ENCODE results near the gene EFNA4. TPM values are rescaled to one million over a fixed set of nuclear protein-coding genes. Genes with fewer than 3 reads are reported as not detected.
A peak's percentile ranks its signal among the peaks of the same experiment; 100 is the strongest.

EFNA4 gene
- total RNA-seq, 4 donors from 2014 or later: 0.41 to 0.87 (median 0.80) TPM

DNA sequence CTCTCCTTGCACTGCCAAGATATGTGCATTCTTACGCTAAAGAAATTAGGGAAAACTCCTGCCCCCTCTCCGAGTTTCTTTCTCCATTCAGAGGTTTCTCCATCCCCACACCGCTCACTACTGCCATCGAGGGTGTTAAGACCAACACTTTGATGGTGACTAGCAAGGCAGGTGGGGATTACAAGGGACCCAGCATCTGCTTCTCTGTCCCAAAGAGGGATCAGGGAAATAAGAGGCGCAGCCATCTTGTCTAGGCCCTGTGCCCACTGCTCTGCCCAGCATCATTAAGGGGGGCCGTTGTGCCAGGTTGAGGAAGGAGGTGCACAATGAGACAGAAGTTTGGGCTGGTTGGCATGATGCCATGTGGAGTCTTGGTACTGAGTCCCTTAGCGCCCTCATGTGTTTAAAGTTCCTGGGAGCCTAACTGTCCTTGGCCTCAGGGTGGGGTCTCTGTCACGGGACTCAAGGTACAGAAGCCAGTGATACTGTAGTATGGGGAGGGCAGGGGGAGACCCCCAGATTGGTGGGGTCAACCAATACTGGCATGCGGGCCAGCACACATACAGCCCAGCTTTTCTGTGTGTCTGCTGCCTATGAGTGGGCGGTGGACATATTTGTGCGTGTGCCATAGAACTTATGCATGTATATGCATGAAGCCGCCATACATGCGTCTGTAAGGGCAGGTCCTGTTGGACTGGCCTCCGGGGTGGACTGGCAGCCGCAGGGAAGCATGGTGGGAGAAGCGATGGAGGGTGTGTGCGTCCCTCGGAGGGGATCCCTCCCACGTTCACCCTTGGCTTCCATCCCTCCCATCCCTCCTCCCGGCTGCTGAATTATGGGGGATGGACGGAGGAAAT, 20.6 kb downstream of the EFNA4 start:
- in situ Hi-C loops (cut with MboI; ENCODE audit: low sequenced_read_pairs in 4 of 4): no loop called here
- no peaks in the 10 kb centered on the region for H3K36me3 ChIP-seq
- TF ChIP-seq POLR2A (IDR thresholded peaks at IDR 0.05) (no peak), CTCF (IDR thresholded peaks at IDR 0.05 in 4 of 5, conservative IDR thresholded peaks at IDR 0.05 in 1 of 5) (no peak)
- H3K27ac ChIP-seq: peak overlapping the region in 1 of 4 donors; percentile 87
- intact Hi-C loops (cut with DNase I; ENCODE audit: low total_unique reads): loop anchor here (2.0 kb wide), 1 partner anchor 67 kb away; no protein-coding TSS in a partner anchor
- DNase-seq (peak in 1 of 2 donors; percentile 29), ATAC-seq (no peak)
- peak overlapping the region in 3 of 4 donors; percentile 57 to 85 (median 72) for H3K4me3 ChIP-seq
- peaks cover 40 to 52% of the 10 kb centered on the region in 2 donors for H3K4me1 ChIP-seq
- peaks cover 49 to 54% (median 51%) of the 10 kb centered on the region in 3 donors for H3K27me3 ChIP-seq
- H3K9me3 ChIP-seq: no peaks in the 10 kb centered on the region

DNA sequence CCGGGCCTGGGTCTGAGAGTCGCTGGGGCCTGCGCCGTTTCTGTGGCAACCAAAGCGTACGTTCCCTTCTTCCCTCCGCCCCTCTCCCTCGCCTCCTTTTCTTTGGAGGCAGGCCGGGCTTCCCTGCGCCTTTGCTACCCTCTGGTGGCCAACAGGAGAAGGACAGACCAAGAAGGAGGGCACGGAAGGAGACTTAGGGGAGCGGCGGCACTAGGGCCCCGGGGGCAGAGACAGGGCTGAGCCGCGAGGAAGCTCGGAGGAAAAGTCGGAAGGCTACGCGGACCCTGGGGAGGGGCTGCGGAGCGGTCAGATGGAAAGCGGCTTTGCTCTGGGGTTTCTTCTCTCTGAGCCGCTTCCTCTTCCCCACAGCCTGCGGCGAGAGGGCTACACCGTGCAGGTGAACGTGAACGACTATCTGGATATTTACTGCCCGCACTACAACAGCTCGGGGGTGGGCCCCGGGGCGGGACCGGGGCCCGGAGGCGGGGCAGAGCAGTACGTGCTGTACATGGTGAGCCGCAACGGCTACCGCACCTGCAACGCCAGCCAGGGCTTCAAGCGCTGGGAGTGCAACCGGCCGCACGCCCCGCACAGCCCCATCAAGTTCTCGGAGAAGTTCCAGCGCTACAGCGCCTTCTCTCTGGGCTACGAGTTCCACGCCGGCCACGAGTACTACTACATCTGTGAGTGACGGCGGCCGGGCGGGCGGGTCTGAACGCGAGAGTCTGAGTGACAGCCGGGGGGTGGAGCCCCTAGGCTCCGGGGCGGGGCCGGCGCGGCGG, 21.4 kb downstream of the EFNA4 start:
- in situ Hi-C loops (cut with MboI; ENCODE audit: low sequenced_read_pairs in 4 of 4): no loop called here
- Histone ChIP-seq H3K4me1 (peaks cover 32 to 43% of the 10 kb centered on the region in 2 donors), H3K27me3 (peaks cover 40 to 45% (median 44%) of the 10 kb centered on the region in 3 donors), H3K9me3 (no peaks in the 10 kb centered on the region), H3K27ac (peak overlapping the region; percentile 87 to 95 (median 89)), H3K4me3 (peak overlapping the region; percentile 57 to 85 (median 72)), H3K36me3 (no peaks in the 10 kb centered on the region)
- TF ChIP-seq POLR2A (IDR thresholded peaks at IDR 0.05): peak; percentile 50 to 87
- TF ChIP-seq CTCF (IDR thresholded peaks at IDR 0.05 in 4 of 5, conservative IDR thresholded peaks at IDR 0.05 in 1 of 5): peak; percentile 90 to 97 (median 95)
- peak; percentile 83 to 89 for DNase-seq
- intact Hi-C loops (cut with DNase I; ENCODE audit: low total_unique reads): loop anchor here (1.0 to 5.0 kb wide), 6 partner anchors 22 to 608 kb away; partner anchors contain the start of genes CKS1B, EFNA4 and SHC1
- peak; percentile 87 to 89 for ATAC-seq

DNA sequence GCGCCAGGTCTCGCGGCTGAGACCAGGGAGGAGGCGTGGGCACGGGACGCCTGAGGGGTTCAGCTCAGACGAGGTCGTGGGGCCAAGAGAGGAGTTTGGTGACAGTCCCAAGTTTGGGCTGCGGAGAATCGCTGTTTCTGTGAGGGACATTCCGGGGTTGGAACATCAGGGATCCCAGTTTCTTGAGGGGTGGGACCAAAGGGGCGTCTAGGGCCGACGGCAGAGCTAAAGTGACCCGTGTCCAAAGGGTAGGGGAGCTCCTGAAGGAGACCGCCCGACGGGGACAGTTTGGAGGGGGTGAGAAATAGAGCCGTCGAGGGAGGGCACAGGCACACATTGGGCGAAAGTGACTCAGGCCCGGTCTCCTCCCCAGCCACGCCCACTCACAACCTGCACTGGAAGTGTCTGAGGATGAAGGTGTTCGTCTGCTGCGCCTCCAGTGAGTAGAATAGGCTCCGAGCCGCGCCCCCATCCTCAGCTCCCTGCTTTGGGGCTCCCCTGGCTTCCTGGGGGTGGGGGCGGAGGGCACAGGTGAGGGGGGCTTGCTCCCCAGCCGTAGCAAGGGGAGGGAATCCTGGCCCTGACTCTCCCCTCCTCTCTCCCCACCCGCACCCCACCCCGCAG, 22.1 kb downstream of the EFNA4 start:
- Histone ChIP-seq H3K36me3 (no peaks in the 10 kb centered on the region), H3K27ac (peak overlapping the region; percentile 87 to 95 (median 89)), H3K27me3 (peaks cover 33 to 38% (median 37%) of the 10 kb centered on the region in 3 donors), H3K9me3 (no peaks in the 10 kb centered on the region), H3K4me1 (peaks cover 25 to 36% of the 10 kb centered on the region in 2 donors), H3K4me3 (peak overlapping the region; percentile 57 to 85 (median 72))
- in situ Hi-C loops (cut with MboI; ENCODE audit: low sequenced_read_pairs in 4 of 4): no loop called here
- TF ChIP-seq CTCF (IDR thresholded peaks at IDR 0.05 in 4 of 5, conservative IDR thresholded peaks at IDR 0.05 in 1 of 5): no peak
- TF ChIP-seq POLR2A (IDR thresholded peaks at IDR 0.05): no peak
- intact Hi-C loops (cut with DNase I; ENCODE audit: low total_unique reads): loop anchor here (1.0 to 5.0 kb wide), 6 partner anchors 22 to 608 kb away; partner anchors contain the start of genes CKS1B, EFNA4 and SHC1
- peak in 1 of 2 donors; percentile 72 for DNase-seq
- peak; percentile 51 to 53 for ATAC-seq

DNA sequence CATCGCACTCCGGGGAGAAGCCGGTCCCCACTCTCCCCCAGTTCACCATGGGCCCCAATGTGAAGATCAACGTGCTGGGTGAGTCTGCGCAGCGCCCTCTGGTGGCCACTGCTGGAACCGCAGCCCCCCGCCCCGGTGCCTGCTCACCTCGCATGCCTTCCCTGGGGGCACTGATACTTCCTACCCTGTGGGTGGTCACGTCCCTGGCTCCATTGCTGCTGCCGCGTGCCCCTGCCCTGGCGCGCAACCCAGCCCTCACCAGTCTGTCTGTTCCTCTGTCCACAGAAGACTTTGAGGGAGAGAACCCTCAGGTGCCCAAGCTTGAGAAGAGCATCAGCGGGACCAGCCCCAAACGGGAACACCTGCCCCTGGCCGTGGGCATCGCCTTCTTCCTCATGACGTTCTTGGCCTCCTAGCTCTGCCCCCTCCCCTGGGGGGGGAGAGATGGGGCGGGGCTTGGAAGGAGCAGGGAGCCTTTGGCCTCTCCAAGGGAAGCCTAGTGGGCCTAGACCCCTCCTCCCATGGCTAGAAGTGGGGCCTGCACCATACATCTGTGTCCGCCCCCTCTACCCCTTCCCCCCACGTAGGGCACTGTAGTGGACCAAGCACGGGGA, 22.7 kb downstream of the EFNA4 start:
- H3K4me1 ChIP-seq: peaks cover 19 to 32% of the 10 kb centered on the region in 2 donors
- H3K9me3 ChIP-seq: no peaks in the 10 kb centered on the region
- peak in 1 of 2 donors; percentile 63 for DNase-seq
- in situ Hi-C loops (cut with MboI; ENCODE audit: low sequenced_read_pairs in 4 of 4) (no loop called here), intact Hi-C loops (cut with DNase I; ENCODE audit: low total_unique reads) (loop anchor here (5.0 kb wide), 3 partner anchors 114 to 609 kb away; partner anchors contain the start of genes CKS1B and SHC1)
- peaks cover 27 to 32% (median 31%) of the 10 kb centered on the region in 3 donors for H3K27me3 ChIP-seq
- TF ChIP-seq POLR2A (IDR thresholded peaks at IDR 0.05): no peak
- peak; percentile 76 to 100 (median 98) for TF ChIP-seq CTCF (IDR thresholded peaks at IDR 0.05 in 4 of 5, conservative IDR thresholded peaks at IDR 0.05 in 1 of 5)
- peak overlapping the region in 1 of 4 donors; percentile 91 for H3K27ac ChIP-seq
- ATAC-seq: peak in 1 of 2 donors; percentile 22
- no peaks in the 10 kb centered on the region for H3K36me3 ChIP-seq
- H3K4me3 ChIP-seq: peak overlapping the region in 3 of 4 donors; percentile 71 to 85 (median 72)
